OCI-LY3 (cell line): ENCODE results near the gene SPACA6.

ENCODE experiments used
- H2AFZ ChIP-seq: fragments of 200-600, 300-600 bp; shearing (Covaris generic); 2 replicates; pipeline ENCODE4 v1.6.0; 2014; ENCODE audit warnings: antibody characterized with exemption, low read depth, low read length
- H3K27ac ChIP-seq: fragments of 200-600, 300-600 bp; sonication (generic); 2 replicates; pipeline ENCODE4 v1.5.1; 2014; ENCODE audit warnings: mild to moderate bottlenecking, low read length, moderate library complexity, mixed read lengths
- H3K27me3 ChIP-seq: fragments of 200-600, 300-600 bp; sonication (generic); 2 replicates; pipeline ENCODE4 v1.6.1; 2014; ENCODE audit warnings: low read depth, low read length, mixed read lengths
- H3K36me3 ChIP-seq: fragments of 200-600, 300-600 bp; sonication (generic); replicated peaks from 2 replicates; pipeline ENCODE3; 2014; ENCODE audit warnings: low read depth, low read length, mixed read lengths
- H3K4me1 ChIP-seq: fragments of 300-600, 200-600 bp; sonication (generic); 2 replicates; pipeline ENCODE4 v1.6.1; 2014; ENCODE audit warnings: low read length, mixed read lengths
- H3K4me2 ChIP-seq: fragments of 200-600, 300-600 bp; sonication (generic); 2 replicates; pipeline ENCODE4 v1.6.1; 2014; ENCODE audit warnings: low read length, mixed read lengths
- H3K4me3 ChIP-seq: fragments of 300-600, 200-600 bp; sonication (generic); 2 replicates; pipeline ENCODE4 v1.5.1; 2014; ENCODE audit warnings: antibody characterized with exemption, mild to moderate bottlenecking, low read length, moderate library complexity
- H3K79me2 ChIP-seq: fragments of 300-600, 200-600 bp; shearing (Covaris generic); 2 replicates; pipeline ENCODE4 v1.6.1; 2014; ENCODE audit warnings: mild to moderate bottlenecking, low read length, mixed read lengths
- H3K9ac ChIP-seq: fragments of 300-600, 200-600 bp; shearing (Covaris generic); 2 replicates; pipeline ENCODE4 v1.6.0; 2014; ENCODE audit warnings: mild to moderate bottlenecking, low read length, moderate library complexity
- H3K9me3 ChIP-seq: fragments of 200-600, 300-600 bp; shearing (Covaris generic); 2 replicates; pipeline ENCODE4 v1.6.1; 2014; ENCODE audit warnings: low read length, mixed read lengths; ENCODE audit not compliant: insufficient read depth
- H4K20me1 ChIP-seq: fragments of 200-600, 300-600 bp; sonication (generic); 2 replicates; pipeline ENCODE4 v1.6.1; 2016; ENCODE audit warnings: low read length, mixed read lengths; ENCODE audit not compliant: insufficient read depth
- EZH2phosphoT487 ChIP-seq: fragments of 200-600 bp; shearing (Covaris generic); IDR thresholded peaks from 2 replicates; pipeline ENCODE4 v1.6.1; 2018; ENCODE audit warnings: antibody characterized with exemption, mixed run types, low read depth
- TF ChIP-seq, protein P1 (sequence below): fragments of 200-600, 300-600 bp; sonication (generic); IDR thresholded peaks from 2 replicates; pipeline ENCODE4 v1.5.1; 2014; ENCODE audit warnings: antibody characterized with exemption, low read length, low read depth

Gene SPACA6

DNA sequence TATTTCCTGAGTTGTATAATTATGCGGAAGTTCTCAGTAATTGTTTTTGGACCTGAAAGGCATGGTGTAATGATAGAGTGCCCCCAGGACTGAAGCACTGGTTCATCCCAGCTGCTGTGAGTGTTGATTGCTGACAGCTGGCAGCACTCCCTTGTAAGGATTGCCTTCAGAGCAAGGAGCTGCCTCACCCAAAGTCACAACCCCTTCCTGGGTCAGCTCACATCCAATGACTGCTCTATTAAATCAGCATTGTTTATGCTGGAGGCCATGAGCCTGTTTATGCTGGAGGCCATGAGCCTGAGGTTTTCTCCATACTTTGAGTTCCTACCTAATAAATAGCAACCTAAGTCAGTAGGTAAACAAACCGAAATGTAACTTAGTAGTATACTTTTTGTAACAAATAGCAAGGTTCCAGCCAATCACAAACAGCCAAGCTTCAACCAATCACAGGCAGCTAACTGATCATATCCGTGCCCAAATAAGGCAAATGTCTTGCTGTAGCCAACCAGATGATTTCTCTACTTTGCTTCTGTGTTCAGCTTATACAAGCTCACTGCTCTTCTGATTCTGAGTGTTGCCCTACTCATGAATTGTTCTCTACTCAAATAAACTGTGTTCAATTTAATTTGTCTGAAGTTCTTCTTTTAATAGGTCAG, 11.7 kb upstream of the SPACA6 start:
- no peak overlapping the region for H3K9ac ChIP-seq
- H3K4me1 ChIP-seq: no peaks in the 10 kb centered on the region
- H3K36me3 ChIP-seq: no peaks in the 10 kb centered on the region
- H2AFZ ChIP-seq: no peak overlapping the region; the same call in 1 of the 2 replicates
- no peaks in the 10 kb centered on the region for H3K79me2 ChIP-seq
- no peaks in the 10 kb centered on the region for H3K9me3 ChIP-seq
- H3K4me3 ChIP-seq: no peak overlapping the region
- no peak overlapping the region for H3K4me2 ChIP-seq
- H4K20me1 ChIP-seq: no peaks in the 10 kb centered on the region
- no peak overlapping the region for H3K27ac ChIP-seq
- TF ChIP-seq, protein P1, sequence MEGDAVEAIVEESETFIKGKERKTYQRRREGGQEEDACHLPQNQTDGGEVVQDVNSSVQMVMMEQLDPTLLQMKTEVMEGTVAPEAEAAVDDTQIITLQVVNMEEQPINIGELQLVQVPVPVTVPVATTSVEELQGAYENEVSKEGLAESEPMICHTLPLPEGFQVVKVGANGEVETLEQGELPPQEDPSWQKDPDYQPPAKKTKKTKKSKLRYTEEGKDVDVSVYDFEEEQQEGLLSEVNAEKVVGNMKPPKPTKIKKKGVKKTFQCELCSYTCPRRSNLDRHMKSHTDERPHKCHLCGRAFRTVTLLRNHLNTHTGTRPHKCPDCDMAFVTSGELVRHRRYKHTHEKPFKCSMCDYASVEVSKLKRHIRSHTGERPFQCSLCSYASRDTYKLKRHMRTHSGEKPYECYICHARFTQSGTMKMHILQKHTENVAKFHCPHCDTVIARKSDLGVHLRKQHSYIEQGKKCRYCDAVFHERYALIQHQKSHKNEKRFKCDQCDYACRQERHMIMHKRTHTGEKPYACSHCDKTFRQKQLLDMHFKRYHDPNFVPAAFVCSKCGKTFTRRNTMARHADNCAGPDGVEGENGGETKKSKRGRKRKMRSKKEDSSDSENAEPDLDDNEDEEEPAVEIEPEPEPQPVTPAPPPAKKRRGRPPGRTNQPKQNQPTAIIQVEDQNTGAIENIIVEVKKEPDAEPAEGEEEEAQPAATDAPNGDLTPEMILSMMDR: no peak
- no peak for TF ChIP-seq EZH2phosphoT487
- H3K27me3 ChIP-seq: peaks cover 26% of the 10 kb centered on the region

DNA sequence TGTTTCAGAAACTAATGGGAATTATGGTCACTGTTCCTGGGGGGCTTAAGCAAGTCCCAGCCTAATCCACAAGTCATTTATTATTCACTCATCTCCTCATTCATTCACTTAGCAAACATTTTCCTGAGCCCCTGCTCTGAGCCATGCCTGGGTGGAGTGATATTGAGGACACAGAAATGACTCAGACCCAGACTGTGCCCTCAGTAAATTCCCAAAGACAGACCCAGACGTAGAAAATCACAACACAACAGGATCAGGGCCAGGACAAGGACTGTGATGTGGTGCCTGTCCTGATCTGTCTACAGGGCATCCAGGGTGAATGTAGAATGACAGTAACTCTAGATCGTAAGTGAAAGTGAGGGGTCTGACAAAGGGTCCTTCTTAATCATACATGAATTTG, 7.0 kb upstream of the SPACA6 start:
- no peaks in the 10 kb centered on the region for H3K36me3 ChIP-seq
- H3K4me1 ChIP-seq: peaks cover 6% of the 10 kb centered on the region; the same call in 1 of the 2 replicates
- no peaks in the 10 kb centered on the region for H3K9me3 ChIP-seq
- no peak overlapping the region for H3K4me2 ChIP-seq
- H3K27ac ChIP-seq: no peak overlapping the region
- H3K9ac ChIP-seq: no peak overlapping the region
- H3K27me3 ChIP-seq: no peaks in the 10 kb centered on the region
- H3K4me3 ChIP-seq: no peak overlapping the region
- H3K79me2 ChIP-seq: no peaks in the 10 kb centered on the region
- H2AFZ ChIP-seq: no peak overlapping the region
- H4K20me1 ChIP-seq: no peaks in the 10 kb centered on the region
- TF ChIP-seq, protein P1: no peak
- no peak for TF ChIP-seq EZH2phosphoT487

- Histone ChIP-seq H4K20me1 (no peaks in the 10 kb centered on the region), H3K4me1 (peaks cover 8% of the 10 kb centered on the region; the same call in 1 of the 2 replicates), H3K9ac (no peak overlapping the region), H2AFZ (no peak overlapping the region), H3K36me3 (no peaks in the 10 kb centered on the region), H3K27ac (no peak overlapping the region), H3K27me3 (no peaks in the 10 kb centered on the region), H3K79me2 (no peaks in the 10 kb centered on the region), H3K4me2 (no peak overlapping the region), H3K9me3 (no peaks in the 10 kb centered on the region), H3K4me3 (no peak overlapping the region)
- TF ChIP-seq, protein P1: no peak
- no peak for TF ChIP-seq EZH2phosphoT487
Observed at GRCh38 chr19:51687791-51688670, 5.1 kb upstream of the SPACA6 start.
